PC-9 (cell line): Measurements from ENCODE around the gene ZC3H6.
"Not testable (repeated sequence)": the region's sequence is repeated elsewhere in the genome, so short reads cannot be mapped to it uniquely, and the experiment has no call there.

Experiments
- CTCF ChIP-seq: fragments of 200-600 bp; sonication (generic); conservative IDR thresholded peaks from 2 replicates; pipeline ENCODE4 v1.6.1; 2017; ENCODE audit warnings: mixed run types, antibody characterized with exemption, mild to moderate bottlenecking, moderate library complexity
- EZH2 ChIP-seq: fragments of 200-600 bp; sonication (generic); IDR thresholded peaks from 2 replicates; pipeline ENCODE4 v1.8.0; 2017; ENCODE audit warnings: antibody characterized with exemption, low read depth

- not testable (repeated sequence) for TF ChIP-seq CTCF, EZH2
Observed at GRCh38 chr2:112360055-112360454, 84.7 kb downstream of the ZC3H6 start.
